HG03060 (cell line): ENCODE measurements around the gene GKN2.

Experiments used
- ATAC-seq: cut with Tn5 transposase; IDR thresholded peaks from one replicate; pipeline ENCODE4 v1.9.1; 2021; ENCODE audit warnings: low read depth, moderate number of reproducible peaks; ENCODE audit not compliant: unreplicated experiment

GKN2 gene

GRCh38 chr2:68925295-68925896, 27.3 kb downstream of the GKN2 start:
- ATAC-seq, result no peak

GRCh38 chr2:68921646-68922045, 31.0 kb downstream of the GKN2 start:
- no peak for ATAC-seq

- ATAC-seq, result no peak
Measured at GRCh38 chr2:68920481-68921170, 32.1 kb downstream of the GKN2 start.

- ATAC-seq, result no peak
Measured at GRCh38 chr2:68918497-68918896, 34.2 kb downstream of the GKN2 start.

- no peak for ATAC-seq
Measured at GRCh38 chr2:68917034-68917718, 35.5 kb downstream of the GKN2 start.

GRCh38 chr2:68916226-68916625, 36.5 kb downstream of the GKN2 start:
- no peak for ATAC-seq

- no peak for ATAC-seq
Measured at GRCh38 chr2:68915393-68915792, 37.3 kb downstream of the GKN2 start.

- ATAC-seq, result no peak
Measured at GRCh38 chr2:68913359-68913758, 39.3 kb downstream of the GKN2 start.

- ATAC-seq, result no peak
Measured at GRCh38 chr2:68912732-68913131, 40.0 kb downstream of the GKN2 start.

- no peak for ATAC-seq
Measured at GRCh38 chr2:68912111-68912510, 40.6 kb downstream of the GKN2 start.

- ATAC-seq, result no peak
Measured at GRCh38 chr2:68911709-68912108, 41.0 kb downstream of the GKN2 start.

GRCh38 chr2:68911246-68911645, 41.4 kb downstream of the GKN2 start:
- no peak for ATAC-seq

- no peak for ATAC-seq
Measured at GRCh38 chr2:68909793-68910674, 42.7 kb downstream of the GKN2 start.

- peak; percentile 96 for ATAC-seq
Measured at GRCh38 chr2:68908392-68908970, 44.2 kb downstream of the GKN2 start.

GRCh38 chr2:68907920-68908253, 44.8 kb downstream of the GKN2 start:
- peak; percentile 11 for ATAC-seq

- ATAC-seq, result no peak
Measured at GRCh38 chr2:68907232-68907919, 45.3 kb downstream of the GKN2 start.

- ATAC-seq, result no peak
Measured at GRCh38 chr2:68906716-68907115, 46.0 kb downstream of the GKN2 start.

GRCh38 chr2:68905116-68905515, 47.6 kb downstream of the GKN2 start:
- no peak for ATAC-seq

- ATAC-seq, result no peak
Measured at GRCh38 chr2:68901561-68901960, 51.1 kb downstream of the GKN2 start.

- ATAC-seq, result no peak
Measured at GRCh38 chr2:68901199-68901514, 51.5 kb downstream of the GKN2 start.
